ENCODE measurements around the gene GP1BB. TPM values are rescaled to one million over a fixed set of nuclear protein-coding genes. Genes with fewer than 3 reads are reported as not detected.
A peak's percentile ranks its signal among the peaks of the same experiment; 100 is the strongest.

The GP1BB gene
- total RNA-seq, 4 donors from 2014 or later = 1.5 to 6.6 (median 3.1) TPM

- DNase-seq = peak; percentile 68 to 74
- intact Hi-C loops (cut with DNase I) = loop anchor here (2.0 kb wide), 1 partner anchor 39 kb away; no protein-coding TSS in a partner anchor
- WGBS, 2 donors = 22 to 35% methylated on average over 30 to 48 of the region's 96 CpGs
These were observed 5.5 kb upstream of the GP1BB start for GRCh38 chr22:19717691-19718455.

GRCh38 chr22:19718456-19719049 is 4.8 kb upstream of the GP1BB start:
- no peaks in the 10 kb centered on the region for H3K9me3 ChIP-seq
- no CpG with 5 or more reads among the region's 70 CpGs for WGBS, 2 donors
- peaks cover 15 to 37% of the 10 kb centered on the region in 2 donors for H3K4me1 ChIP-seq
- H3K27ac ChIP-seq = peak overlapping the region in 2 of 3 donors; percentile 15 to 50
- no peak for TF ChIP-seq CTCF (IDR thresholded peaks at IDR 0.05)
- TF ChIP-seq POLR2A (IDR thresholded peaks at IDR 0.05) = no peak
- no peaks in the 10 kb centered on the region for H3K27me3 ChIP-seq
- no peak for DNase-seq
- H3K36me3 ChIP-seq = peaks cover 0 to 12% of the 10 kb centered on the region in 2 donors
- intact Hi-C loops (cut with DNase I) = no loop called here
- peak overlapping the region in 1 of 3 donors; percentile 36 for H3K4me3 ChIP-seq (replicated peaks in 1 of 3)

More at GRCh38 chr22:19717691-19718455, 5.5 kb upstream of the GP1BB start:
- H3K27ac ChIP-seq = peak overlapping the region in 1 of 3 donors; percentile 15
- H3K9me3 ChIP-seq = no peaks in the 10 kb centered on the region
- H3K27me3 ChIP-seq = no peaks in the 10 kb centered on the region
- H3K36me3 ChIP-seq = peaks cover 0 to 12% of the 10 kb centered on the region in 2 donors
- H3K4me3 ChIP-seq (replicated peaks in 1 of 3) = peak overlapping the region in 1 of 3 donors; percentile 36
- TF ChIP-seq CTCF (IDR thresholded peaks at IDR 0.05) (peak; percentile 43 to 99 (median 98)), POLR2A (IDR thresholded peaks at IDR 0.05) (no peak)
- peaks cover 15 to 31% of the 10 kb centered on the region in 2 donors for H3K4me1 ChIP-seq

- intact Hi-C loops (cut with DNase I) = no loop called here
- WGBS, 2 donors = 85 to 89% methylated on average over 6 to 7 of the region's 31 CpGs
- no peaks in the 10 kb centered on the region for H3K27me3 ChIP-seq
These were observed 4.3 kb upstream of the GP1BB start for GRCh38 chr22:19719050-19719482.

GRCh38 chr22:19719488-19720021 is 3.8 kb upstream of the GP1BB start:
- H3K4me1 ChIP-seq = peaks cover 15 to 40% of the 10 kb centered on the region in 2 donors
- DNase-seq = no peak
- no peaks in the 10 kb centered on the region for H3K9me3 ChIP-seq
- WGBS, 2 donors = 88 to 92% methylated on average over 8 to 12 of the region's 12 CpGs
- TF ChIP-seq CTCF (IDR thresholded peaks at IDR 0.05) (no peak), POLR2A (IDR thresholded peaks at IDR 0.05) (no peak)
- H3K27me3 ChIP-seq = no peaks in the 10 kb centered on the region
- peaks cover 0 to 12% of the 10 kb centered on the region in 2 donors for H3K36me3 ChIP-seq
- no peak overlapping the region for H3K27ac ChIP-seq
- no peak overlapping the region for H3K4me3 ChIP-seq (replicated peaks in 1 of 3)
- intact Hi-C loops (cut with DNase I) = no loop called here

More at GRCh38 chr22:19719050-19719482, 4.3 kb upstream of the GP1BB start:
- peak overlapping the region in 1 of 3 donors; percentile 36 for H3K4me3 ChIP-seq (replicated peaks in 1 of 3)
- peak overlapping the region in 1 of 3 donors; percentile 50 for H3K27ac ChIP-seq
- no peak for DNase-seq
- no peaks in the 10 kb centered on the region for H3K9me3 ChIP-seq
- TF ChIP-seq POLR2A (IDR thresholded peaks at IDR 0.05) (no peak), CTCF (IDR thresholded peaks at IDR 0.05) (no peak)
- peaks cover 0 to 12% of the 10 kb centered on the region in 2 donors for H3K36me3 ChIP-seq
- H3K4me1 ChIP-seq = peaks cover 15 to 38% of the 10 kb centered on the region in 2 donors
